ENCODE data around the gene ZNF8.

DNA sequence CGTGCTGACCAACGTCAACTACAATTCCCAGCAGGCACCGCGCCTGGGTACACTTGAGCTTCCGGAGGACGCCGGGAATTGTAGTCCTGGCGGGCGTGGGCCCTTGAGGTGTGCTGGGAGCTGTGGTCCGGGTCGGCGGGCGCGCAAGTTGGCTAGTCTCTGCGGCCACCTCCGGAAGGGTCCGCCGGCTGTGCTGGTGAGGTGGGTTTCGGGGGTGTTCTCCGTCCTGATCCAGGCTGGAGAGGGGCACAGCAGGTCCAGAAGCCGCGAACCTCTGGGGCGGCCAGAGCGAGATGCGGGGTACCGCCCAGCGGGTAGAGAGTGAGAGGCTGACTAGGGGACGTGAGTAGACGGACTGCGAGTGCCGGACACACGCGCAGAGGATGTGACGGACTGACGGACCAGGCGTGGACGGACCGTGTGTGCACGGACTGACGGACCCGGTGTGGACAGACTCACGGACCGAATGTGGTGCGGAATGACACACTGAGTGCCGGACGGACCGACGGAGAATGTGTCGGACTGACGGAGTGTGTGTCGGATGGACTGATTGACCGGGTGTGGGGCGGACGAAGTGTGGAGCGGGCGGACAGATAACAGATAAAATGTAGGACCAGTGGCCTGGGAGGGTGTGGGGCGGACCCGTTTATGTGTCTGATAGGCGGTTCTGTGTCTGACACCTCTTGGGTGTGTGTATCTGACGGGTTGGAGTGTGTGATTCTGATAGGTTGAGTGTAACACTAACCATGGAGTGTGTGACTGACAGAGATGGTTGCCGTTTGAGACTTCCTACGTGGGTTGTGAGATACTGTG lies 48.4 kb downstream of the ZNF8 start, which contains the start of gene ZSCAN22:
- TF ChIP-seq EP300 (IDR thresholded peaks at IDR 0.05) (peak in 1 of 4 donors; percentile 17), POLR2A (IDR thresholded peaks at IDR 0.05) (peak; percentile 44 to 51), POLR2AphosphoS5 (IDR thresholded peaks at IDR 0.05) (peak; percentile 61 to 84 (median 76))
- TF ChIP-seq, protein P1, sequence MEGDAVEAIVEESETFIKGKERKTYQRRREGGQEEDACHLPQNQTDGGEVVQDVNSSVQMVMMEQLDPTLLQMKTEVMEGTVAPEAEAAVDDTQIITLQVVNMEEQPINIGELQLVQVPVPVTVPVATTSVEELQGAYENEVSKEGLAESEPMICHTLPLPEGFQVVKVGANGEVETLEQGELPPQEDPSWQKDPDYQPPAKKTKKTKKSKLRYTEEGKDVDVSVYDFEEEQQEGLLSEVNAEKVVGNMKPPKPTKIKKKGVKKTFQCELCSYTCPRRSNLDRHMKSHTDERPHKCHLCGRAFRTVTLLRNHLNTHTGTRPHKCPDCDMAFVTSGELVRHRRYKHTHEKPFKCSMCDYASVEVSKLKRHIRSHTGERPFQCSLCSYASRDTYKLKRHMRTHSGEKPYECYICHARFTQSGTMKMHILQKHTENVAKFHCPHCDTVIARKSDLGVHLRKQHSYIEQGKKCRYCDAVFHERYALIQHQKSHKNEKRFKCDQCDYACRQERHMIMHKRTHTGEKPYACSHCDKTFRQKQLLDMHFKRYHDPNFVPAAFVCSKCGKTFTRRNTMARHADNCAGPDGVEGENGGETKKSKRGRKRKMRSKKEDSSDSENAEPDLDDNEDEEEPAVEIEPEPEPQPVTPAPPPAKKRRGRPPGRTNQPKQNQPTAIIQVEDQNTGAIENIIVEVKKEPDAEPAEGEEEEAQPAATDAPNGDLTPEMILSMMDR (IDR thresholded peaks at IDR 0.05): no peak

Measured in sigmoid colon (tissue), 4 donors.